H1 (cell line): Measurements from ENCODE around the gene SOCS3. TPM values are rescaled to one million over a fixed set of nuclear protein-coding genes. Genes with fewer than 3 reads are reported as not detected.

ENCODE experiments used
- CBX8 ChIP-seq: fragments of 300-800, 300-1000 bp; sonication (generic); IDR thresholded peaks from 2 replicates; pipeline ENCODE4 v1.7.1; 2016; ENCODE audit warnings: low read depth, low read length, borderline replicate concordance
- CEBPB ChIP-seq: IDR thresholded peaks from 2 replicates; pipeline ENCODE4 v1.6.1; 2012; ENCODE audit warnings: low read depth, low read length
- CHD1 ChIP-seq: IDR thresholded peaks from 2 replicates; pipeline ENCODE4 v1.6.1; 2012; ENCODE audit warnings: low read depth, low read length, improper control_type of control experiment
- CHD2 ChIP-seq: IDR thresholded peaks from 2 replicates; pipeline ENCODE4 v1.6.1; 2012; ENCODE audit warnings: low read length, improper control_type of control experiment
- CREB1 ChIP-seq: IDR thresholded peaks from 2 replicates; pipeline ENCODE4 v1.6.1; 2012; ENCODE audit warnings: inconsistent platforms
- CTBP2 ChIP-seq: IDR thresholded peaks from 2 replicates; pipeline ENCODE4 v1.7.0; 2011; ENCODE audit warnings: borderline replicate concordance, mild to moderate bottlenecking, moderate library complexity, mixed read lengths, low read length; ENCODE audit not compliant: insufficient read depth, insufficient read length
- FOSL1 ChIP-seq: IDR thresholded peaks from 2 replicates; pipeline ENCODE4 v1.6.1; 2011; ENCODE audit warnings: mild to moderate bottlenecking, low read depth, low read length, moderate library complexity; ENCODE audit not compliant: insufficient read depth
- GABPA ChIP-seq: IDR thresholded peaks from 2 replicates; pipeline ENCODE4 v1.6.1; 2011; ENCODE audit warnings: mild to moderate bottlenecking, low read length, moderate library complexity, borderline replicate concordance; ENCODE audit not compliant: insufficient read depth
- JUN ChIP-seq: IDR thresholded peaks from 2 replicates; pipeline ENCODE4 v1.6.1; 2011; ENCODE audit warnings: low read depth, mild to moderate bottlenecking, improper control_type of control experiment, low read length
- JUND ChIP-seq: IDR thresholded peaks from 2 replicates; pipeline ENCODE4 v1.6.1; 2011; ENCODE audit warnings: mild to moderate bottlenecking, improper control_type of control experiment, low read length
- PHF8 ChIP-seq: fragments of 200-600 bp; sonication (generic); conservative IDR thresholded peaks from 2 replicates; pipeline ENCODE4 v1.7.1; 2012; ENCODE audit warnings: low read depth, mild to moderate bottlenecking, inconsistent platforms, low read length, moderate library complexity
- RNF2 ChIP-seq: fragments of 200-900, 300-1000 bp; sonication (generic); IDR thresholded peaks from 2 replicates; pipeline ENCODE4 v1.7.1; 2016; ENCODE audit warnings: borderline replicate concordance, low read depth, mild to moderate bottlenecking, antibody characterized with exemption, low read length; ENCODE audit not compliant: poor library complexity, severe bottlenecking; ENCODE audit errors: missing control alignments
- SP1 ChIP-seq: IDR thresholded peaks from 2 replicates; pipeline ENCODE4 v1.6.1; 2011; ENCODE audit warnings: low read depth, low read length
- SP4 ChIP-seq: IDR thresholded peaks from 2 replicates; pipeline ENCODE4 v1.6.1; 2012; ENCODE audit warnings: low read length, inconsistent platforms
- TEAD4 ChIP-seq: IDR thresholded peaks from 2 replicates; pipeline ENCODE4 v1.6.1; 2012; ENCODE audit warnings: low read depth, low read length, inconsistent platforms, mixed read lengths
- YY1 ChIP-seq: IDR thresholded peaks from 2 replicates; pipeline ENCODE4 v1.6.1; 2011; ENCODE audit warnings: low read depth, mild to moderate bottlenecking, low read length
- polyA plus RNA-seq, 7 experiments: library from polyadenylated mRNA; depleted of rRNA in 3 of 7; stranded (reverse) in 5 of 7; unstranded in 2 of 7; fragments of >200 nt in 5 of 7; fragments of 200-250 nt in 2 of 7; gene quantifications; 1 replicate in 5 of 7; 2 replicates in 1 of 7; 4 replicates in 1 of 7; pipeline versions ENCODE4 v1.2.1 to v1.2.3, GENCODE V29; 2011 to 2013; ENCODE audit warnings: missing spikeins in 2 of 7, mixed read lengths in 2 of 7
- total RNA-seq: library from RNA; stranded (reverse); fragmentation: NEBNext Ultra II Directional; extraction: Animal tissue kit (Norgen Biotek cat#: 25700); gene quantifications from 2 replicates; pipeline ENCODE4 v1.2.1, GENCODE V29; 2021
- TF ChIP-seq, protein P1 (sequence below), 3 experiments: IDR thresholded peaks; 1 replicate in 2 of 3; 2 replicates in 1 of 3; pipeline versions ENCODE4 v1.5.1 to v1.6.1; 2011; ENCODE audit warnings: low read length in 3 of 3, mild to moderate bottlenecking in 3 of 3, inconsistent platforms in 2 of 3, low read depth in 1 of 3, moderate library complexity in 1 of 3; ENCODE audit not compliant: insufficient read depth in 1 of 3; ENCODE audit errors: control extremely low read depth in 1 of 3
- TF ChIP-seq, protein P2 (sequence below): IDR thresholded peaks from 2 replicates; pipeline ENCODE4 v1.6.1; 2012; ENCODE audit warnings: inconsistent platforms
- TF ChIP-seq, protein P3 (sequence below): IDR thresholded peaks from 2 replicates; pipeline ENCODE4 v1.6.1; 2012; ENCODE audit warnings: inconsistent platforms
- TF ChIP-seq, protein P4 (sequence below): IDR thresholded peaks from 2 replicates; pipeline ENCODE4 v1.6.1; 2011; ENCODE audit warnings: low read depth, mild to moderate bottlenecking, low read length; ENCODE audit not compliant: insufficient read depth

SOCS3 gene
- total and polyA plus RNA-seq, 2 of the 8 experiments (the other 6 are each of a cell fraction or from before 2014, with no cell fraction given), result 10.1 to 47.9 TPM

DNA sequence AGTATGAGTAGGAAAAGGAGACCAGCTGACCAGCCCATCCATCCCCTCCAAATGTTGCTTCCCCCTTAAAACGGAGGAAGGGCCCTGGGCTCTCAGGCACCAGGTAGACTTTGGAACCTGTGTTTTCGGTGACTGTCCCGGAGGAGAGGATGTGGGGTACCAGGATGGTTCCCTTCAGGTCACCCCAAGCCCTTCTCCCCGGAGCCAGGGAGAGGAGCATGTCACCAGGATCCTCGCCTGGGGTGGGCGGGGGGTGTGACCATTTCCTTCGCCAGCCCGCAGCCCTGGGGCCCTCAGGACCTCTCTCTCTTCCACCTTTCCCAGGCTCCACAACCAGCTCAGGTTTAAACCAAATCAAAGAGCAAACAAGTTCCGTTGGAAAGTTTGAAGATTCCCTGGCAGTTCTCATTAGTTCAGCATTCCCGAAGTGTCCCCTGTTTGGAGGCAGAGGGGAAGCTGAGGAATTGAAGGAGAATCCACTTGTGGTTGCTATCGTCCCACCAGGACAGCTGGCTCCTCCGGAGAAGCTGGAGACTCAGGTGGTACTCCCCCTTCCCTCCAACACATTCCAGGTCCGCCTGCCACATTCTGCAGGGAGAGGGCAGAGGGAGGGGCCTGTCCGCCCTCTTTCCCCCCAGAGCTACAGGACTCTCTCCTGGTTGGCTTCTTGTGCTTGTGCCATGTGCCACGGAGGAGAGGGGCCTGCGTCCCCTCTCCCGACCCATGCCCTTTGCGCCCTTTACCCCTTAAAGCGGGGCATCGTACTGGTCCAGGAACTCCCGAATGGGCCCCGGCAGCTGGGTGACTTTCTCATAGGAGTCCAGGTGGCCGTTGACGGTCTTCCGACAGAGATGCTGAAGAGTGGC is 2.0 kb downstream of the SOCS3 start (continued):
- TF ChIP-seq, protein P1, sequence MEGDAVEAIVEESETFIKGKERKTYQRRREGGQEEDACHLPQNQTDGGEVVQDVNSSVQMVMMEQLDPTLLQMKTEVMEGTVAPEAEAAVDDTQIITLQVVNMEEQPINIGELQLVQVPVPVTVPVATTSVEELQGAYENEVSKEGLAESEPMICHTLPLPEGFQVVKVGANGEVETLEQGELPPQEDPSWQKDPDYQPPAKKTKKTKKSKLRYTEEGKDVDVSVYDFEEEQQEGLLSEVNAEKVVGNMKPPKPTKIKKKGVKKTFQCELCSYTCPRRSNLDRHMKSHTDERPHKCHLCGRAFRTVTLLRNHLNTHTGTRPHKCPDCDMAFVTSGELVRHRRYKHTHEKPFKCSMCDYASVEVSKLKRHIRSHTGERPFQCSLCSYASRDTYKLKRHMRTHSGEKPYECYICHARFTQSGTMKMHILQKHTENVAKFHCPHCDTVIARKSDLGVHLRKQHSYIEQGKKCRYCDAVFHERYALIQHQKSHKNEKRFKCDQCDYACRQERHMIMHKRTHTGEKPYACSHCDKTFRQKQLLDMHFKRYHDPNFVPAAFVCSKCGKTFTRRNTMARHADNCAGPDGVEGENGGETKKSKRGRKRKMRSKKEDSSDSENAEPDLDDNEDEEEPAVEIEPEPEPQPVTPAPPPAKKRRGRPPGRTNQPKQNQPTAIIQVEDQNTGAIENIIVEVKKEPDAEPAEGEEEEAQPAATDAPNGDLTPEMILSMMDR (IDR thresholded peaks at IDR 0.05; ENCODE audit: control extremely low read depth in 1 of 3, insufficient read depth in 1 of 3, low read depth in 1 of 3, low read length in 3 of 3), result no peak
- TF ChIP-seq CREB1, result no peak
- no peak for TF ChIP-seq GABPA
- TF ChIP-seq CBX8, result no peak
- TF ChIP-seq, protein P2, sequence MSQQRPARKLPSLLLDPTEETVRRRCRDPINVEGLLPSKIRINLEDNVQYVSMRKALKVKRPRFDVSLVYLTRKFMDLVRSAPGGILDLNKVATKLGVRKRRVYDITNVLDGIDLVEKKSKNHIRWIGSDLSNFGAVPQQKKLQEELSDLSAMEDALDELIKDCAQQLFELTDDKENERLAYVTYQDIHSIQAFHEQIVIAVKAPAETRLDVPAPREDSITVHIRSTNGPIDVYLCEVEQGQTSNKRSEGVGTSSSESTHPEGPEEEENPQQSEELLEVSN, result peak; percentile 98
- no peak for TF ChIP-seq CHD2
- TF ChIP-seq PHF8, result no peak
- TF ChIP-seq JUN, result no peak
- TF ChIP-seq CHD1, result no peak
- TF ChIP-seq, protein P3, sequence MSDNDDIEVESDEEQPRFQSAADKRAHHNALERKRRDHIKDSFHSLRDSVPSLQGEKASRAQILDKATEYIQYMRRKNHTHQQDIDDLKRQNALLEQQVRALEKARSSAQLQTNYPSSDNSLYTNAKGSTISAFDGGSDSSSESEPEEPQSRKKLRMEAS, result peak; percentile 91
- TF ChIP-seq CEBPB, result no peak
- no peak for TF ChIP-seq CTBP2
- no peak for TF ChIP-seq SP4
- TF ChIP-seq RNF2, result peak; percentile 33
- no peak for TF ChIP-seq FOSL1
- peak; percentile 85 for TF ChIP-seq TEAD4
- TF ChIP-seq, protein P4, sequence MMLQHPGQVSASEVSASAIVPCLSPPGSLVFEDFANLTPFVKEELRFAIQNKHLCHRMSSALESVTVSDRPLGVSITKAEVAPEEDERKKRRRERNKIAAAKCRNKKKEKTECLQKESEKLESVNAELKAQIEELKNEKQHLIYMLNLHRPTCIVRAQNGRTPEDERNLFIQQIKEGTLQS, result no peak
- no peak for TF ChIP-seq SP1
- no peak for TF ChIP-seq YY1
- TF ChIP-seq JUND, result no peak
